Omental fat pad (tissue), 4 donors: Measurements from ENCODE around the gene TRMT2B. TPM values are rescaled to one million over a fixed set of nuclear protein-coding genes. Genes with fewer than 3 reads are reported as not detected.

Experiments used
- ATAC-seq: fragments of 150-250 bp; one replicate; pipeline ENCODE4 v1.9.1; 2016; ENCODE audit warnings: mild to moderate bottlenecking, moderate library complexity; ENCODE audit not compliant: low FRiP score
- DNase-seq: peaks from one replicate; pipeline ENCODE4 v3.0.0-alpha.2; 2019; ENCODE audit warnings: low spot score
- CTCF ChIP-seq, 3 donors: fragments of 450-650 bp; IDR thresholded peaks; one replicate each; pipeline ENCODE4 v1.5.1; 2016 to 2017; ENCODE audit warnings: antibody characterized with exemption in 3 of 3, mild to moderate bottlenecking in 3 of 3, moderate library complexity in 2 of 3
- total RNA-seq, 4 donors: library from RNA; depleted of rRNA; stranded (reverse); fragments of >200 nt; gene quantifications; one replicate each; pipeline ENCODE4 v1.1.0, GENCODE V29; 2016

The TRMT2B gene
- total RNA-seq, 4 donors from 2014 or later: 6.8 to 25.7 (median 11.6) TPM

GRCh38 chrX:100976211-100976610 is 75.7 kb downstream of the TRMT2B start:
- ATAC-seq: no peak
- DNase-seq: no peak
- no peak for TF ChIP-seq CTCF (IDR thresholded peaks at IDR 0.05)

DNA sequence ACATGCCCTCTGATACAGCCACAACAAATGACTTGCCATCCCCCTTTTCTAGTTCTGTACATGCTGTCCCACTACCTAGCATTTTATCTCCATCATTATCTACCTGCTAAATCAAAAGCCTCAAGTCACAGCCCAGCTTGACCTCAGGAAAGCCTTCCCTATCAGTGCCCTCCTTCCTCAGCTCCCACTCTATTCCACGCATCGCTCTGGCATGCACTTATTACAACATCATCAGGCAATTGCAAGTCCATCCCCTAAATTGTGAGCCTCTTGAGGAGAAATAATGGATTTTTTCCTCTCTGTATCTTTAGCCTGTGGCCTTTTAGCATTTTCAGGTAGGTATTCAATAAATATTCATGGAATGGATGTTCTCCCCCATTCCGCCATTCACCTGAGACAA is 76.7 kb downstream of the TRMT2B start:
- ATAC-seq (no peak), DNase-seq (no peak)

DNA sequence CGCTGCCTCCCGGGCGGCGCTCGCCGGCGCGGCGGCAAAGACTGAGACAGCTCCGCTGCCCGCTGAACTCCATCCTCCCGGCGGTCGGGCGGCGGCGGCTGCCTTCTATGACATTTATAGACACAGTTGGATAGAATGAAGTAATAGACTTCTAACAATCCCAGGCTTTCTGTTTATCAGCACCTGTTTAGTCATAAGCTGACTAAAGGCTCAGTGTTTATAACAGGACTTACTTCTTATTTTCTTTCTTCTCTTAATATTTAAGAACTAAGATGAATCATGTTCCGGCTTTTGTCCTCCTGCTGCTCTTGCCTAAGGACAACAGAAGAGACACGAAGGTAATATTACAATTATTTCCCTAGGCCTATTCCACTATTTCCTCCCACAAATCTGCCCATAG is 78.5 kb downstream of the TRMT2B start:
- DNase-seq (no peak), ATAC-seq (no peak)
- no peak for TF ChIP-seq CTCF (IDR thresholded peaks at IDR 0.05)

More for the DNA sequence above, 76.7 kb downstream of the TRMT2B start:
- TF ChIP-seq CTCF (IDR thresholded peaks at IDR 0.05): no peak

GRCh38 chrX:100969936-100970335 is 82.0 kb downstream of the TRMT2B start:
- ATAC-seq: no peak
- DNase-seq: no peak
- TF ChIP-seq CTCF (IDR thresholded peaks at IDR 0.05): no peak

DNA sequence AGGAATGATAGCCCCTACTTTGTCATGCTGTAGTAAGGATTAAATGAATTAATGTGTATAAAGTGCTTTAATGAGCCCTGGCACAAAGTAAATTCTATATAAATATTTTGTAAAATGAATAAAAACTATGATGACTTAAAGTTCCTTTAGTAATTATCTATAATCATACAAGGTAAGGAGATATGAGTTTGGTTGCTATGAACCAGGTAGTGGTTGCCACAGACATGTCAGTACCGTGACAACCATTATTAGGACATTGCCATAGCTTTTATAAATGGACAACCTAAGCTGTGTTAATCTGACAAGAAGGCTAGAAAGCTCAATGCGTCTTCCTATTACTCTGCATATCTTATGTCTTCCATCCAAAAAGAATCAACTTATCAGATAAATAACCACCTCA is 82.5 kb downstream of the TRMT2B start, which contains the start of gene ARL13A:
Gene ARL13A, plus strand, starts transcription at position 301 of the 400 bp plus-strand sequence. CDS start 3,982 bp downstream, outside the sequence.
- no peak for TF ChIP-seq CTCF (IDR thresholded peaks at IDR 0.05)
- DNase-seq (no peak), ATAC-seq (no peak)

DNA sequence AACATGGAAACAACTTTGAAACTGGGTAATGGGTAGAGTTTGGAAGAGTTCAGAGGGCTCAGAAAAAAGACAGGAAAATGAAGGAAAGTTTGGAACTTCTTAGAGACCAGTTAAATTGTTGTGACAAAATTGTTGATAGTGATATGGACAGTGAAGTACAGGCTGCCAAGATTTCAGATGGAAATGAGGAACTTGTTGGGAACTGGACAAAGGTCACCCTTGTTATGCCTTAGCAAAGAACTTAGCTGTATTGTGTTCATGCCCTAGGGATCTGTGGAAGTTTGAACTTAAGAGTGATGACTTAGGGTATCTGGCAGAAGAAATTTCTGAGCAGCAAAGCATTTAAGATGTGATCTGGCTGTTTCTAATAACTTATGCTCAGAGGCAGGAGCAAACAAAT is 87.5 kb downstream of the TRMT2B start:
- TF ChIP-seq CTCF (IDR thresholded peaks at IDR 0.05): no peak
- DNase-seq (no peak), ATAC-seq (no peak)

GRCh38 chrX:100962811-100963210 is 89.1 kb downstream of the TRMT2B start:
- no peak for ATAC-seq

More at GRCh38 chrX:100962811-100963210, 89.1 kb downstream of the TRMT2B start:
- DNase-seq: no peak
- no peak for TF ChIP-seq CTCF (IDR thresholded peaks at IDR 0.05)

Other genes starting within 250 kb of the TRMT2B start
- gene CSTF2, start 231.7 kb downstream of the TRMT2B start, total RNA-seq: 10 to 100 TPM in 2 of 4 donors, 1 to 10 TPM in 2; 7.8 to 10.1 (median 9.8) TPM
- gene NOX1, start 177.8 kb downstream of the TRMT2B start, total RNA-seq: under 1 TPM in 2 of 4 donors, not detected in 2; 0.25 to 0.84 TPM
- under 1 TPM in 2 of 4 donors, not detected in 2; 0.12 to 0.28 TPM for gene XKRX, start 123.2 kb downstream of the TRMT2B start, total RNA-seq
- gene ARL13A, start 82.4 kb downstream of the TRMT2B start, total RNA-seq: not detected
- 1 to 10 TPM in 1 of 4 donors, under 1 TPM in 2, not detected in 1; 0.19 to 1.6 (median 0.36) TPM for gene TMEM35A, start 26.8 kb upstream of the TRMT2B start, total RNA-seq
- 1 to 10 TPM in 3 of 4 donors, under 1 TPM in 1; 0.65 to 2.4 (median 1.4) TPM for gene CENPI, start 46.1 kb upstream of the TRMT2B start, total RNA-seq
- under 1 TPM; under 0.01 to 0.31 (median 0.14) TPM for gene DRP2, start 167.7 kb upstream of the TRMT2B start, total RNA-seq
- gene TAF7L, start 239.2 kb upstream of the TRMT2B start, total RNA-seq: under 1 TPM in 2 of 4 donors, not detected in 2; 0.24 to 0.63 TPM